Measurements from ENCODE around the gene ZMYND12.

Gene ZMYND12

DNA sequence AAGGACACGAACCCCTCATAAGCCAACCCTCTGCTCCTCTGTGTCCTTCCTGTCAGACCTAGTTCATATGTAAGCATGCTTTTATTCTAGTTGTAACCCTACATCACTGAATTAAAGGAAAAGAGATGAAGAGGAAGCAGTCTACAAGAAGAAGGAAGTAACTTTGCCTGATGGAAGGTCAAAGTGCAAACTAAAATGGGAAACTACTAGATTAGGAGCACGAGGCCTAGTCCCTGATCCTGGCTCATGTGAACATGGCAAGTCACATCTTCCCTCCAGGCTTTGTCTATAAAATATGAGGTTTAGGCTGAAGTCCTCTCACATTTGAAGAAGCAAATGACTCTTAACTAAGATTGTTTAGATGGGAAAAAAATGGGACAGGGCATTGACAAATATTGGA is 13.2 kb downstream of the ZMYND12 start:
- DNase-seq (ENCODE audit: low read depth in 1 of 2, low spot score in 1 of 2): no peak

DNA sequence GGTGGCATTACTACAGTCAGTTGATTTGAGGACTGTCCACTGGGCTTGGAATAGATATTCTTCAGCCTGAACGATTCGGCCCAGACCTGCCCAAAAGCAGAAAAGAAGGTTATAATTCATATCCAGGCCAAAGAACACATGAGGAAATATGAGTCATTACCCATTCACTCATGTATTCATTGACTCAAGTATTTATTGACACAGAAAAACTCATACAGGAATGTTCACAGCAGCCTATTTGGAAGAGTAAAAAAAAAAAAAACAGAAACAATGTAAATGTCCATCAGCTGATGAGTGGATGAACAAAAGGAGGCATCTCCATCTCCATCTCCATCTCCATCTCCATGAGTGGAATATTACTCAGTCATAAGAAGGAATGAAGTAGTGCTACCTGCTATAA is 15.9 kb downstream of the ZMYND12 start:
- DNase-seq (ENCODE audit: low read depth in 1 of 2, low spot score in 1 of 2): no peak

DNA sequence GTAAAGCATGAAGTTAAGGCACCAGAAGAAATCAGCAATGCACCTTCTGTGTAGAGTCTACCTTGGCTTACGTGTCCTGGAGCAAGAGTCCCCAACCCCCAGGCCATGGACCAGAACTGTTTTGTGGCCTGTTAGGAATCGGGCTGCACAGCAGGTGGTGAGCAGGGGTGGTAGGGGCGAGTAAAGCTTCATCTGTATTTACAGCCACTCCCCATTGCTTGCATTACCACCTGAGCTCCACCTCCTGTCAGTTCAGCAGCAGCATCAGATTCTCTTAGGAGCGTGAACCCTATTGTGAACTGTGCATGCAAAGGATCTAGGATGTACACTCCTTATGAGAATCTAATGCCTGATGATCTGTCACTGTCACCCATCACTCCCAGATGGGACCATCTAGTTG is 21.5 kb downstream of the ZMYND12 start:
- DNase-seq (ENCODE audit: low read depth in 1 of 2, low spot score in 1 of 2): no peak

DNA sequence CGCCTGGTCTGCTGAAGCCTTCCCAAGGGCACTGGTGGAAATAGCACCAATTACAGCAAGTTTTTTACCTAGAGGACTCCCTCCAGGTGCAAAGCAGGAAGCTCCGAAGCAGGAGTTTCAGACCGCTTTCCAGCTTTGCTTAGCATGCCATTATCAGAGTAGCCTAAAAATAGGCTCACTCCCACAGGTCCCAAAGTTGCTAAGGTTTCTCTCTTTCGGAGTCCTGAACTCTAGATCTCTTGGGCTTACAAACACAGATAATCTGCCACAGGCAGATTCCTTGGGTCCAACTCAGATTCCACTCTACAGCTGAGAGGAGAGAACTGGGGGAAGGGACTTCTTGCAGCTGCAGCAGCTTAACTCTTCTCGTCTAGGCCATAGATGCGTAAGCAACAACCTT is 22.5 kb downstream of the ZMYND12 start:
- DNase-seq (ENCODE audit: low read depth in 1 of 2, low spot score in 1 of 2): no peak

DNA sequence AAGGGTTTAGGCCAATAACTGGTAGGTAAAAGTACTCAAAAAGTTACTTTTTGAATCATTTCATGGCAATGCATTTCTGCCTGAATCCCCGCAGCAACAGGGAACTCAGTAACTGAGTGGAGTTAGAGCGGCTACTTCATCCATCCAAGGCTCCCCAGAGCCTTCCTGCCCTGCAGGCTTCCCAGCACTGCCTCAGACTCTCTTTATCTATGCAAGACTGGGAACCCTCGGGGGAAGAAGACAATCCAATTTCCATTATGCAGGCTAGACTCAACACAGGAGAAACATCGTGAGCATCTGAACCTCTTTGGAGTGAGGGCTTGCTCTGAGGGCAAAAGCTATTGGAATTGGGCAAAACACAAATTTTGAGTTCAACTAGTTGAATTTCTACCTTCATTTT is 23.1 kb downstream of the ZMYND12 start:
- DNase-seq (ENCODE audit: low read depth in 1 of 2, low spot score in 1 of 2): no peak

DNA sequence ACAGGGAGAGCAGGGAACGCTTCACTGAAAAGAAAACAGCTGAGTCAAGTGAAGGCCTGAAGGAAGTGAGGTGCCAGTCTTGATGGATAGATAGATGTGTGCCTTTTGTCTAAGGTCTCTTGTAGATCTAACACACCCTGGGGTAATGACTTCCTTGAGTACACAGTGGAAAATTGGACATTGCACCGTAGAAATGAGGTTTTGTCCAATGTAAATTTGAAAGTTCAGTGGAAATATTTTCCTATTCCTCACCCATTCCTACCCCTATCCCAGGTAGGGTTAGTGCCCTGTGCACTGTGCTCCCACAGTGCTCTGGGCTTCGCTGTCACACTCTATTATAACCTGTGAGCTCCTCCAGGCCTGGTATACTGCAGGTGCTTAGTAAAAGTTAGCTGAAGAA is 24.3 kb downstream of the ZMYND12 start:
- no peak for DNase-seq (ENCODE audit: low read depth in 1 of 2, low spot score in 1 of 2)

DNA sequence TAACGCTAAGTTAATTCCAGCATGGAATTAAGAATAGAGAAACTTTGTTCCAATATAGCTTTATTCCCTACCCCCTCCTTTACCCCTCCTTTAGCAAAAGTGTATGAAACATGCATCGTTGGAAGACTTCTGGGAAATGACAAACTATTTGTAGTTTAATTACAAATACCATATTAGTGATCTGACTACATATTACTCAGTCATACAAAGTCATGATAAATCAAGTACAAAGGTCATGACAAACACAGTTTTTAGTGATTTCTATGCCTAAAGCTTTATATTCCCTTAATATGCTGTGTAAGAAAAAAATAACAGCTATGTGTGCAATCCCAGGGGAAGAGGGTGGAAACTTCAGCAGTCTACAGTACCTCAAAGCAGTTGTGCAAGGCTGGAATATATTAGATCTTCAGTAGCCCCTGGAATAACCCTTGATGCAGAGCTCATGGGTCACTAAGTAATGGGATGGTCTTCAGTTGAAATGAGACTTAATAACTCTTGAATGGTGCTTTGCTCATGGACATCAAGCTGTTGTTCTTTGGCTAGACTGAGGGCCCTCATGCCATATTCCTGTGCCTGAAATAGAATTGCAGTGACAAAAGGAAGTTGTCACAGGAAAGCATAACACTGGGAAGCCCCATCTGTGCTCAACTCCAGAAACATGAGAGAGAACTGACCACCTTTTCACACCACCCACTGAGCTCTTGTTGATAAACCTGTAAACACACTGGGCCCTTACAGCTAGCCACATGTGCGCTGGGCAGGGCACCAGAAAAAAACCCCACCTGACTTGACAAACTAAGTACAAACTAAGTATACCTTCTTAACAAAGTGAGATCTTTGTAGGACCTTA is 25.3 kb downstream of the ZMYND12 start:
- no peak for DNase-seq (ENCODE audit: low read depth in 1 of 2, low spot score in 1 of 2)

DNA sequence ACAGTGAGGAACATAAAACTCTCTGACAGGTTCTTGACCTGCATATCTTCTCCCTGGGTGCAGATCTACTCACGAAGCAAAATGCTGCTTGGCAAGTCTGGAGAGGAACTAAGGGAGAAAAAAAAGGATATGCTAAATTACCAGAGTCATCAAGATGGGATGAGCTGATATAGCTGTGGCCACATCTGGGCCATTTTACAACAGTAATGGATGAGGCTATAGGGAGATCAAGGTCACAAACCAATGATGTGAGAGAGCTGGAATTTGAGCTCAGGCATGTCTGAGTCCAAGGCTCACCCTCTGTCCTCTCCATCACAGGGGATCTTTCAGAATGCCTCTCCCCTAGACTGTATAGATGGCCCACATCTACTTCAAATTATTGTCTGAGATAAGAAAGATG is 26.2 kb downstream of the ZMYND12 start:
- no peak for DNase-seq (ENCODE audit: low read depth in 1 of 2, low spot score in 1 of 2)

DNA sequence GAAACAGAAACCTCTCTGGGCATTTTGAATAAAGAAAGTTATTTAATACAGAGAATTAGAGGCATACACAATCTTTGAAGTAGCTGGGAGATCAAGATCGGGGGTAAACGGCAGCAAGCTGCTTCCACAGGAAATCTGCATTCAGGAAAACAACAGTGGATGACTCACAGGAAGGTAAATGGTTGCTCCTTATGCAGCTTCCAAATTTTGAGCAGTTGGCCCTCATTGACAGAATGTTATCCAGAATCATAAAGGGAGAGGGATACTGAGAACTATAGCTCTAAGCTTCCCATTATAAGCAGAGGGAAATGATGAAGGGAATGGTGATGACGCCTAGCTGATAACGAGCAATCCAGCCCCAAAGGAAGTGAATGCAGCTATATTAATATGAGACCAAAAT is 28.6 kb downstream of the ZMYND12 start:
- DNase-seq (ENCODE audit: low read depth in 1 of 2, low spot score in 1 of 2): no peak

DNA sequence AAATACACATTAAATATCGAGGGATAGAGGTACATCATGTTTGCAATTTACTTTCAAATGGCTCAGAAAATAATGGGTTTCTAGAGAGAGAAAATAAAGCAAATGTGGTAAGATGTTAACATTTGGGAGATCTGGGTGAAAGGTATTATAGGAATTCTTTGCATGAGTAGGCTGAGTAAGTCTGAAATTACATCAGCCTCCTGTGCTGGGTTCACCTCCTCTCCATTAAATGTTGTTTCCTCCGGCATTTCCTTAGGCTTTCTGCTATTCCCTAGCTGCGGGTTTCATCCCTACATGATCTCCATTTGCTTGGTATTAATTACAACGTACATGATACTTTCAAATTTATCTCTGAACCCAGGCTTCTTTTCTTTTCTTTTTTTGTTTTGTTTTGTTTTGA is 31.6 kb downstream of the ZMYND12 start:
- no peak for DNase-seq (ENCODE audit: low read depth in 1 of 2, low spot score in 1 of 2)

DNA sequence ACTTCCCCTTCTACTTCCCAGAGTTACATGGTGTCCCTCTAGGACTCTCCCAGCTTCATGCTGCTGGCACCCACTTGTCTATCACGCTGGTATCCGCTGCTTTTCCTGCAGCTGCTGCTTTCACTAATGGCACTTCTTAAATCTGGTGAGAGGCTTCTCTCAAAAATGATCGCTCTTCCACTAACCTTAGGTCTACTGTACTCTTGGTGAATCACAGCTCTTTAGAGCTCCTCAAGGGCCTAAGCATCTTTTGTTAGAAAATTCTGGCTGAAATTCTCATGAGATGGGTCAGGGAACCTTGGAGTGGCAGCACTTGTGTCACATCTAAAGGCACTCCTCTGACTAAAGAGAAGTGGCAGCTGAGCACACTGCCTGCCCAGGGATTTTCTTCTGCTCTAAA is 32.1 kb downstream of the ZMYND12 start:
- no peak for DNase-seq (ENCODE audit: low read depth in 1 of 2, low spot score in 1 of 2)

DNA sequence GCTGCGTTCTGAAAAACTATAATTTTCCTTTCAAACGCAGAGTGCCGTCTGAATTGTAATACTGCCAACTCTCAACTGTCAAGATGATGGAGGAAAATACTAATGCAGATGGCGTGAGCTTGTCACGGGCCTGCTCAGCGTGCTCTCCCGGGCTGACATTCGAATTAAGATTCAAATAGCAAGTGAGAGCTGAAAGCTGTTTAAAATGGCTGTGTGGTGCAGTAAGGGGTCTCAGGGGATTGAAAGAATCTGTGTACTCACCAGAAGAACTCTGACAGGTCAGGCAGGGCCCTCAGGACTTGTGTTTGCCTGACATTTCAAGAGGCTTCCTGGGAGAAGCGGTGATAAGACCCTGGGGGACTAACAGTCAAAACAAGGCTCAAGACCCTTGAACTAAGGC is 33.1 kb downstream of the ZMYND12 start:
- DNase-seq (ENCODE audit: low read depth in 1 of 2, low spot score in 1 of 2): no peak

DNA sequence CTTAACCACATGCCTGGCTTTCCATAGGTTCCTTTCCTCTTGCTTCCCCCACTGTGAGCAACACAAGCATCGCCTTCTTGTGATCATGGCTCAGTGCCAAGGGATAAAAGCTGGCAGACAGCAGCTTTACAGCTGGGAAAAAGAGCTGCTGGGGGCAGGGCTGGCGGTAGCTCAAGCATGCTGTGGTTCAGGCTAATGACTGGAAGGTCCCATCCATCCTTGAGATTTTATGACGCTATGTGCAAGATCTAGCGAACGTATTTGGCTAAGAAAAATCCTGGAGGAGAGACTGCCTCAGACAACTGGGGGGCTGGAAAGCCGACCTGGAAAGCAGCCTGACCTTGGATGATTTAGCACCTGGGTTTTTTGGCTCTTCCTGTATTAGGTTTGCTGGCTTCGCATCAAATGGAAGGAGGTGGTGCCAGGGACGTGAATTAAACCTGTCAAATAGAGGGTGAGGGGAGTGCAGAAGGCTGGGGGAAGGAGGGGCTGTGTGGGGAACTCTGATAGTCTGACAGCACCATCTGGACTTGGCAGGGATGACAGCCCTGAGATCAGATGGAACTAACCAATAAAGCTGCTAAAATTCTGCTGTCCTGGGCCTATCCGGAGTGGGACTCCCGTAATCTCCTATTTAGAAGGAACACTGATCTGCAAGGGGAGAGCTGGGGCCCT is 34.8 kb downstream of the ZMYND12 start:
- DNase-seq (ENCODE audit: low read depth in 1 of 2, low spot score in 1 of 2): no peak

DNA sequence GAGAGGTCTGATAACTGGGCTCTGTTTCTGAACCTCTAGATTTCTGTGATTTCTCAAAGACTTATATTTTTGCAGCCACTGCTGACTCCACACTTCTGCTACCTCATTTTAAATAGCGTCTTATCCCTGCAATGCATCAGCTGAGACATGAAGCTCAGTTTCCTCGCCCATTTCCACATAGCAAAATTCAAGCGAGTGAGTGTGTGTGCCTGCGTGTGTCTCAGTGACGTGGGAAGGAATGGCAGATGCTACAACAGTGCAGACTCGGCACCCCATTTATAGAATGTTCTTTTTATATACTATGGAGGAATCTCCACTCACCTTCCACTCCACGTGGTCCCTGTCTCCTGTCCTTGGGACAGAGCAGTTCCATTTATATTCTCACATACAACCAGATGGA is 35.7 kb downstream of the ZMYND12 start:
- no peak for DNase-seq (ENCODE audit: low read depth in 1 of 2, low spot score in 1 of 2)

DNA sequence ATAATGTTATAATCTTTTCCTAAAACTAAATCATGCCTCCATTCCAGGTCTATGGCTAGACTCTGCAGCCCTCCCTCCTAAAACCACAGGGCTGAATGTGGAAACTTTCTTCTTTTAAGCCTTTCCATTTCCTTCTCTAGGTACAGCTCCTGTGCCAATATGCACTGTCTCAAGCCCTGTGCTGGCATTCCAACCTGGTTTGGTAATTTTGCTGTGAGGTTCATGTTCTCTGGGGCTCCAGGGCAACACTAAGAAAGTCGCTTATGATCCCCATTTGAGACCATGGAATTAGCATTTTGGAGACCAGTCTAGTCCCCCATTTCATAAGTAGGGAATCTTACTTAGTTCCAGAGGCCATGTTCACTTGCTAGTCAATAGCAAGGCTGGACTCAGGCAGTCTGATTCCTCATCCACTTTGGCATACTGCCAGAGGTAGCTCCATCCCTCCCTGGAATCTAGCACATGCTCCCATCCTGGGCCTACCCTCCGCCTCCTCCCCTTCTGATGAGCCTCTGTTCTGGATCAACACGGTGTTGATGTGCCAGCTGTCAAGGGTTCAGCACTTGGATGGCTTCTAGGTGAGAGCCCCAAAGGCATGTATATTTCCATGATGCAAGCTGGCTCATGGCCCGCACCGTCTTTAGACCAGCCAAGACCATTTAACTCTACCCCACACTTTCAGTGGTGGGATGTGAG is 36.5 kb downstream of the ZMYND12 start:
- DNase-seq (ENCODE audit: low read depth in 1 of 2, low spot score in 1 of 2): no peak

DNA sequence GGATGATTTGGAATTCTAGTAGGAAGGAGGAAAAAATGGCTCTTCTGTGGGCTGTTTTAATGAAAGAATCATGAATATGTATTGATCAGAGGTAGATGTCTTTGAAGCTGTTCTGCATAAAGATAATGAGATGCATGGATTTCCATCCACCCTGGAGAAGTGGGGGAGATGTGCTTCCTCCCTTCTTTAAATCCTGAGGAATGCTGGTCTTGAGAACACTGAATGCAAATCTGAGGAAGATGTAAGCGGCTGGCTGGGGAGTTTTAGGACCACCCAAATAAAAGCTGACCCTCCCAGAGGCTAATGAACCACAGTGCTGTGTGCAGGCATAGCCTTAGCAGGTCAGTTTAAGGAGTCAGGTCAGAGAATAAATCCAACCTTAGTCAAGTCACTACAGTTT is 37.3 kb downstream of the ZMYND12 start:
- DNase-seq (ENCODE audit: low read depth in 1 of 2, low spot score in 1 of 2): no peak

DNA sequence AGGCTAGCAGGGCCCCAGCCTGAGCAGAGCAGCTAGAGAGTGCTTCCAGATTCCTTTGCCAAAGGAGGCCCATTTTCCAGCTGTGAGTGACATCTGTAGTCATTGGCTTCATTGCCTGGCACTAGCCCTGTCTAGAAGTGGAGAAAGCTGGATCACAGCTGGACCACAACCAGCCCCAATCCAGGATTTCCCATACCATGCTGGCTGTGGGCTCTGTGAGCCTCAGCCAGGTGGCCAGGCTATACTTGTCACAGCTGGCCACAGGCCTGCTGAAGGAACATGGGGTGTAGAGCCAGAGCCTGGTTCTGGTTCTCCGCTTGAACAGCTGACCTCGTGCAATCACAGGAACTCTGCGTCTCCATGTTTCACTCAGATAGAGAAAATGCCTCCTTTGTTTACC is 38.7 kb downstream of the ZMYND12 start:
- no peak for DNase-seq (ENCODE audit: low read depth in 1 of 2, low spot score in 1 of 2)

DNA sequence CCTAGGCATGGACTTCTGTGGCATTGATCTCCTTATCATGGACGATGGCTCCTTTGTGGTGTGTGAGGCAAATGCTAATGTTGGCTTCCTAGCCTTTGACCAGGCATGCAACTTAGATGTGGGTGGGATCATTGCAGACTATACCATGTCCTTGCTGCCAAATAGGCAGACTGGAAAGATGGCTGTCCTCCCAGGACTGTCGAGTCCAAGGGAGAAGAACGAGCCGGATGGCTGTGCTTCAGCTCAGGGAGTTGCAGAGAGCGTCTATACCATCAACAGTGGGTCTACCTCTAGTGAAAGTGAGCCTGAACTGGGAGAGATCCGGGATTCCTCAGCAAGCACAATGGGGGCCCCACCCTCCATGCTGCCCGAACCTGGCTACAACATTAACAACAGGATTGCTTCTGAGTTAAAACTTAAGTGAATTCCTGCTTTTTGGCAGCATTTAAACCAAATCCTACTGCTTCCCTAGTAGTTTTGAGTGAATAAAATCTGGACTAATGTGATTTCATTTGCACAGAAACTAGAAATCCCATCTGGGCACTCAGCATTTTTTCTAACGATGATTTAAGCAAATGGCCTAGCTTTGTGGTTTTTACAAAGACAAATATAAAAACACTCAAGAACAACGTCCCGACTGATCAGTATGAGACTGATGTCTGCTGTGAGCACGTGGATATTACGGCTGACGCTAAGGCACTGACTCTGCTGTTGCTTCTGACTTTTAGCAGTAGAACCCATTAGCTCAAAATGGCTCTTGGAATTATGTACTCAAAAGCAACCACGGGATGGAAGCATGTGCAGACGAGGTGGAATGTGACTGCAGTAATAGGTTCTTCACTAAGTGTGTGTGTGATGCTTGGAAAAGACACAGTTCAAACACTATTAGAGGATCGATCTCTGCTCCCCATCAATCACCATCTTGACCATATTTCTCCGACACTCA is 41.0 kb downstream of the ZMYND12 start:
- DNase-seq (ENCODE audit: low read depth in 1 of 2, low spot score in 1 of 2): no peak

DNA sequence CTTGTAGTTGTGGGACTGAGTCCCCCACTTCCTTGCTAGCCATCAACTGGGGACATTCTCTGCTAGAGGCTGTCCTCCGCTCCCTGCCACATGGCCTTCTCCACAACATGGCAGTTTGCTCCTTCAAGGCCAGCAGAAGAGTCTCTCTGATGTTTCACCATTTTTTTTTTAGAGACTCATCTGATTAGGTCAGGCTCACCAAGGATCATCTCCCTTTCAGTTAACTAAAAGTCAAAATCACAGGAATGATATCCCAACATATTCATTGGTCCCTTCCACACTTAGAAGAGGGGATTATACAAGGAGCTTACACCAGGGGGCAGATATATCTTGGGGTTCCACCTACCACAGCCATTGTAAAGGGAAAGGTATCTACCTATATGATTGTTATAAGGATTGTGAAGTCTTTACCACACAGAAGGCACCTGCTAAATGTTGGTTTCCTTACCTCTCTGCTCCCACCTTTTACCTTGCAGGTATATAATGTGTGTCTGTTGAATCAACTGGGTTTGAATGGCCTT is 51.9 kb downstream of the ZMYND12 start:
- no peak for DNase-seq (ENCODE audit: low read depth in 1 of 2, low spot score in 1 of 2)

DNA sequence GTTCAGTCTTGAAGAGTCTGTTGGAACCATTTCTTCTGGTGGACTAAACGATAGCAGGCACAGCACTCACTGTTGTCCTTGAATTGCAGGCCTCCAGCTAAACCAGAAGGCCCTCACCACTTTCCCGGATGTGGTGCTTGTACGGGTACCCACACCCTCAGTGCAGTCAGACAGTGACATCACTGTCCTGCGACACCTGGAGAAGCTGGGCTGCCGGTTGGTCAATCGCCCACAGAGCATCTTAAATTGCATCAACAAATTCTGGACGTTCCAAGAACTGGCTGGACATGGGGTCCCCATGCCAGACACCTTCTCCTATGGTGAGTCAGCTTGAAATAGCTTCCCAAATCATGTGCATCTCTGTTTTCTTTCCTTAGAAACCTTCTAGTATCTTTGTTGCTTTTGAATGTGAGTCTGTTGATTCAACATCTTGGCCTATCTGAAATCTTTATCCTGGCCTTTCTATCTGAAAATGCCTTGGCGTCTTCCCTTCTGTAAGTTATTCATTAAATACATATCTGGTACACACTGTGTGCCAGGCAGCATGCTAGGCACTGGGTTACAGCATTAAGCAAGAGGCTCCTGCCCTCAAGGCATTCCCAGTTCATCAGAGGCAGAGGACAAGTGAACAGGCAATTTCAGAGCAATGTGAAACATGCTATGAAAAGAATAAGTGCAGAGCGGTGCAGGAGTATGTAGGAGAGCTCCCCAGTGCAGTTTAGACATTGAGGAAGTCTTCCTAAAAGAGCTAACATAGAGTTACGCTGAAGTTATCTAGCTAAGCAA is 56.3 kb downstream of the ZMYND12 start:
- no peak for DNase-seq (ENCODE audit: low read depth in 1 of 2, low spot score in 1 of 2)

Data from stimulated activated CD4-positive, alpha-beta T cell treated with anti-CD3 and anti-CD28 coated beads, Interleukin-15, amount 100 ng/mL, for 1 hour (primary cell).